Activated CD4-positive, alpha-beta T cell treated with anti-CD3 and anti-CD28 coated beads, Interleukin-2, amount 50 U/mL, for 24 hours (primary cell): ENCODE measurements around the gene RBBP5.
A peak's percentile ranks its signal among the peaks of the same experiment; 100 is the strongest.

Source experiments
- DNase-seq, 2 donors: peaks; one replicate each; pipeline ENCODE4 v3.0.0-alpha.2; 2020; ENCODE audit warnings: low read depth in 1 of 2, low spot score in 1 of 2

The RBBP5 gene

GRCh38 chr1:205074513-205074912 lies 47.3 kb downstream of the RBBP5 start:
- no peak for DNase-seq

DNA sequence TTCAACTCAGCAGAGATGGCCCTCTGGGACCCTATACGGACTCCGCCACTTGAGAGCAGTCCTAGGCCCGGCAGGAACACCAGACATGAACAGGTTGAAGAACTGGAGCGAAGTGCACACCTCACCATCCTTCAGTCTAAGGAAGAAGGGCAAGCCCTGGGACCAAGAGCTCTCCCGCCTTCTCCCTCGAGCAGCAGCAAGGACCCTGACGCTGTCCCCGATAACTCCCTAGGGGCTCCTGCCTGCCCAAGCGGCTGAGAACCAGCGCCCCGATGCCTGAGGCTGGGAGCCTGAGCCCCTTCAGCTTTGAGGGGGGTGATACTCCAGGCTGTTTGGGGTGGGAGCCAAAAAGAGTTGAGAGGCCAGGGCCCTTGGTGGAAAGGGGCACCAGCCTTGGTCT lies 47.7 kb downstream of the RBBP5 start:
- DNase-seq = no peak

DNA sequence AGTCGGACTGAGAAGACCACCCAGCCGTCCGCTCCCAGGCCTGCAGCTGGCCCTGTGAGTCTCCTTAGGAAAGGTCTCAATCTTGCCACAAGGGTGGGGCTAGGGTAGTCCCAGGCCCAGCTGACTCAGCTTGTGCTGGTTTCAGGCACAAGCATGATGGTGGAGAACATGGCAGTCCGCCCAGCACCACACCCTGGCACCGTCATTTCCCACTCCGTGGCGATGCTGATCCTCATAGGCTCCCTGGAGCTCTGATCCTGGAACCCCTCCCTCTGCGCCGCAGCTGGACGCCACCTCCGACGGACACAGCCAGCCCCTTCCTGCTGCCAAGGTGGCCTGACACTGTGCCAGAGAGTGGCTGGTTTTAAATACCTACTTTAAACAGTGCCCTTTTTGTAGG lies 48.3 kb downstream of the RBBP5 start:
- DNase-seq = no peak

DNA sequence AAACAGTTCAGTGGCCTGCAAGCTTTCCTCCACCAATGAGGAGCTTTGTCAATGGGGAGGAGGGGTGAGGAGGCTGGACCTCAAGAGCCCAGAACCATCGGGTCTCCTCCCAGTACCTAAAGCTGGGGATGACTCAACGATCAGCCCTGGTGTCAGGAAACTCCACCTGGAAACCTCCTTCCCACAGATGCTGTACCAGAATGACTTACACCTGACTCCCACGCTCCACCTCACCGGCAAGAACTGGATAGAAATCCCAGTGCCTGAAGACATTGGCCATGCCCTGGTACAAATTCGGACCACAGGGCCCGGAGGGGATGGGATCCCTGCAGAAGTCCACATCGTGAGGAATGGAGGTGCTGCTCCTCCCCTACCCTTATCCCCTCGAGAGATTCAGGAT lies 48.9 kb downstream of the RBBP5 start:
- no peak for DNase-seq

- DNase-seq = no peak
Measured at GRCh38 chr1:205072286-205072685, 49.5 kb downstream of the RBBP5 start.

GRCh38 chr1:205071801-205072200 lies 50.0 kb downstream of the RBBP5 start:
- DNase-seq = no peak

DNA sequence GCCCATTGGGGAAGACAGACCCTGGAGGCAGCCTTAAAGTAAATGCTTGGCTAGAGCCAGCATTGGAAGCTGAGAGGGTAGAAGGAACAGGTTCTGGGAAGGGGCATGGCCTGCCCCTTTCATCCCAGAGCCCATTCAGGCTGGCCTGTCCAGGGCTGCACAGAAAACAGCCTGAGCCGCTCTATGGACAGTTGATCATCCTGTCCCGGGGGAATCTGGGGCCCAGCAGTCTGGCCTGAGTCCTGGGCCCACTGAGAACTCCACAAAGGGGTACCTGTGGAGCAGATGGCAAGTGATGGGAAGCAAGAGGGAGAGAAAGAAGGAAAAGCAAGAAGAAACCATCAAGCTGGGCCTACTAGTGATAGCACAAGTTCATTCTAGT lies 50.8 kb downstream of the RBBP5 start:
- no peak for DNase-seq

- DNase-seq = no peak
Measured at GRCh38 chr1:205069371-205070125, 52.2 kb downstream of the RBBP5 start.

DNA sequence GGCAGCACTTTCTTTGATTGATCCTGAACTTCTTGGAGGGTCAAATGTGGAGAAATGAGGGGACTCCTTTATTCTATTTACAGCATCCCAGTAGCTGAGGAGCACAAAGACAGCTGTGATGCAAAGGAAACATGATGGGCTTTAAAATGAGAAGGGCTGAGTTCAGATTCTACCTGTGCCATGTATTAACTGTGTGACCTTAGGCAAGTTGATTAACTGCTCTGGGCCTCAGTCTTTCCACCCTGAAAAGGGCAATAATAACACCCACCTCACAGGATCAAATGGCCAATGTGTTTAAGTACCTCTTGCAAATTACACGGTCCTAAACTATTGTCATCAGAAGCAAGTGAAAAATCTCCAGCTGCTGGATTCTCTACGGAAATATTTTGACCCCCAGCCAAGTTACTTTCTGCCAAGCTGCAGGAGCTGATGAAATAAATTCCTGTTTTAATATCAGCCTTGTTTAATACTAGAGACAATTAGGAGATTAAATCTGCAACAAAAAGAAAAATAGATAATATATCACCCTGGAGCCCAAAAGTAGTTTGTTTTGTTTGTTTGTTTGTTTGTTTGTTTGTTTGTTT lies 53.2 kb downstream of the RBBP5 start:
- DNase-seq = no peak

DNA sequence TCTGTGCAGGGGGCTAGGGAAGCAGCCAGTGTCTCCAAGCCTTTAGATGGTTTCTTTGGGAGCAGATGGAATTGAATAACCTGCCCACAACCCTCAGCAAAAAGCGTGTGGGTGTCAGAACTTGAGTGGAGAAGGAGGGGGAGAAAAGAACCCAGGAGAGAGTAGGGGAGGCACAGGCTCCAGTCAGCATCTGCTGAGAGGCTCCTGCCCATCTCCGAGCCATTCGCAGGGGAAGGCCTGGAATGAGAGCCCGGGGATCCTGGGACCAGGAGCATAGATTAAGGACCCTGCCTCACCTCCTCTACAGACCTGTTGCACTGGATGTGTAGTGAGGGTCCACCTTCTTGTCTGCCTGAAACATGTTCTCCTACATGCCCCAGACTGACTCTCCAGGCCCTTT lies 53.8 kb downstream of the RBBP5 start:
- no peak for DNase-seq

DNA sequence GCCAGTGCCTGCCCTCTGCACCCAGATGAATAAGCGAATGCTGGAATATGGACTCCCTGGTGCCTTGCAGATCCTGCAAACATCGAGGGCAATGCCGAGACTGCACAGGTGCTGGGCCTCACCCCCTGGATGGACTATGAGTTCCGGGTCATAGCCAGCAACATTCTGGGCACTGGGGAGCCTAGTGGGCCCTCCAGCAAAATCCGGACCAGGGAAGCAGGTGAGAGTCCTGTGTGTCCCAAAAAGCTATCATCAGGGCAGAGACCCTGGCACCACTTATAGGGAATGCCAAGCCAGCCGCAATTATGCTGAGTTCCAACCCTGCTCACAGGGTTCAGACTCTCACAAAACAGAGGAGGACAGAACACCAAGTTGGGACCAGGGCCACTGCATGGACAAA lies 54.7 kb downstream of the RBBP5 start:
- DNase-seq = no peak

GRCh38 chr1:205066141-205066818 lies 55.5 kb downstream of the RBBP5 start:
- DNase-seq = no peak

DNA sequence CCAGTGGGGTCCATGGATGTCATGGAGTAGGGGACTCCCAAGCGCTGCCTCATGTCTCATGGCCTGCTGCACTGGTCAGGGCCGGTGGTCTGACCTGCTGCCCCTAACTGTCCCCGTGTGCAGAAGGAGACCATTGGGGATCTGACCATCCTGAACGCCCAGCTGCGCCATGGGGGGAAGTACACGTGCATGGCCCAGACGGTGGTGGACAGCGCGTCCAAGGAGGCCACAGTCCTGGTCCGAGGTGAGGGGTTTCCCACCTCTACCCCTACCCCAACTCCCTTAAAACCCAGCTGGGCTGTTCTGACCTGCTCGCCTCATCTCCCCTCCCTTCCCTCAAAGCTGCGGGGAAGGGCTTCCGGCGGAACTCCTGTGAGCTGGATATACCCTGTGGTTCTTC lies 56.1 kb downstream of the RBBP5 start:
- DNase-seq = no peak

- no peak for DNase-seq
Measured at GRCh38 chr1:205064741-205065316, 56.9 kb downstream of the RBBP5 start.

DNA sequence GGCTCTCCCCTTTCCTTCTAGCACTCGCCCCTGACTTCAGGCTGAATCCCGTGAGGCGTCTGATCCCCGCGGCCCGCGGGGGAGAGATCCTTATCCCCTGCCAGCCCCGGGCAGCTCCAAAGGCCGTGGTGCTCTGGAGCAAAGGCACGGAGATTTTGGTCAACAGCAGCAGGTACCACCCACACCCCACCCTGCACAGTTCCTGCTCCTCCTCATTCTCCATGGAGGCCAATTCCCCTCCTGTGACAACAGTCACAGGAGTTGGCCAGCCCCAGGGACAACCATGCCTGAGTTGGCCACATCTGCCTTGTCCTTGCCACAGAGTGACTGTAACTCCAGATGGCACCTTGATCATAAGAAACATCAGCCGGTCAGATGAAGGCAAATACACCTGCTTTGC lies 57.5 kb downstream of the RBBP5 start:
- no peak for DNase-seq

GRCh38 chr1:205062895-205063294 lies 58.9 kb downstream of the RBBP5 start:
- DNase-seq = no peak

- DNase-seq = no peak
Measured at GRCh38 chr1:205062319-205062718, 59.5 kb downstream of the RBBP5 start.

- peak; percentile 43 to 50 for DNase-seq
Measured at GRCh38 chr1:205061665-205062069, 60.1 kb downstream of the RBBP5 start.

GRCh38 chr1:205061227-205061626 lies 60.6 kb downstream of the RBBP5 start:
- no peak for DNase-seq

DNA sequence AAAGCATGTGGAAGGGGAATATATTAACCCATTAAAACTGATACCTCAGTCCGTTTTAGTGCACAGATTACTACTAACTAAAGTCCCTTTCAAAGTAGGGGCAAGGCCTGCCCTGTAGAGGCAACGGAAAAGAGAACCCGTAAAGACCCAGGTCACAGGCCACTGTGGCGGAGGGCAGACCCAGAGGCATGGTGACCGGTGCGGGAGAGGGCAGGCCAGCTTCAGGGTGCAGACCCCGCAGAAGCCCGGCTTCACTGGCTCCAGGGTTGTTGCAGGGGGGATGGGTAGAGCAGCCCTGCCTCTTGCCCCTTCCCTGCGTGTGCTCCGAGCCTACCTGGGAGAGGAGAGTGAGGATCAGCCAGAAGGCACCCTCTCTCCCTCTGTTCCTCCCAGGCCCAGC lies 61.0 kb downstream of the RBBP5 start:
- no peak for DNase-seq

GRCh38 chr1:205059660-205060059 lies 62.1 kb downstream of the RBBP5 start:
- no peak for DNase-seq

- DNase-seq = no peak
Measured at GRCh38 chr1:205058853-205059252, 62.9 kb downstream of the RBBP5 start.
